Measurements from ENCODE around the gene CLASP1.

- no peak for TF ChIP-seq CTCF (IDR thresholded peaks at IDR 0.05)
- no peak for TF ChIP-seq EP300 (IDR thresholded peaks at IDR 0.05; ENCODE audit: low read depth)
- no peak for TF ChIP-seq POLR2AphosphoS5 (IDR thresholded peaks at IDR 0.05)
These were observed 179.9 kb downstream of the CLASP1 start for GRCh38 chr2:121469356-121469755.
